ENCODE results near the gene CATSPER1.

GRCh38 chr11:65978391-65979238, 47.7 kb downstream of the CATSPER1 start:
- TF ChIP-seq, protein P1, sequence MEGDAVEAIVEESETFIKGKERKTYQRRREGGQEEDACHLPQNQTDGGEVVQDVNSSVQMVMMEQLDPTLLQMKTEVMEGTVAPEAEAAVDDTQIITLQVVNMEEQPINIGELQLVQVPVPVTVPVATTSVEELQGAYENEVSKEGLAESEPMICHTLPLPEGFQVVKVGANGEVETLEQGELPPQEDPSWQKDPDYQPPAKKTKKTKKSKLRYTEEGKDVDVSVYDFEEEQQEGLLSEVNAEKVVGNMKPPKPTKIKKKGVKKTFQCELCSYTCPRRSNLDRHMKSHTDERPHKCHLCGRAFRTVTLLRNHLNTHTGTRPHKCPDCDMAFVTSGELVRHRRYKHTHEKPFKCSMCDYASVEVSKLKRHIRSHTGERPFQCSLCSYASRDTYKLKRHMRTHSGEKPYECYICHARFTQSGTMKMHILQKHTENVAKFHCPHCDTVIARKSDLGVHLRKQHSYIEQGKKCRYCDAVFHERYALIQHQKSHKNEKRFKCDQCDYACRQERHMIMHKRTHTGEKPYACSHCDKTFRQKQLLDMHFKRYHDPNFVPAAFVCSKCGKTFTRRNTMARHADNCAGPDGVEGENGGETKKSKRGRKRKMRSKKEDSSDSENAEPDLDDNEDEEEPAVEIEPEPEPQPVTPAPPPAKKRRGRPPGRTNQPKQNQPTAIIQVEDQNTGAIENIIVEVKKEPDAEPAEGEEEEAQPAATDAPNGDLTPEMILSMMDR (IDR thresholded peaks at IDR 0.05) = no peak
- no peak for TF ChIP-seq POLR2A (IDR thresholded peaks at IDR 0.05)
